ENCODE results near the gene GSC.

DNA sequence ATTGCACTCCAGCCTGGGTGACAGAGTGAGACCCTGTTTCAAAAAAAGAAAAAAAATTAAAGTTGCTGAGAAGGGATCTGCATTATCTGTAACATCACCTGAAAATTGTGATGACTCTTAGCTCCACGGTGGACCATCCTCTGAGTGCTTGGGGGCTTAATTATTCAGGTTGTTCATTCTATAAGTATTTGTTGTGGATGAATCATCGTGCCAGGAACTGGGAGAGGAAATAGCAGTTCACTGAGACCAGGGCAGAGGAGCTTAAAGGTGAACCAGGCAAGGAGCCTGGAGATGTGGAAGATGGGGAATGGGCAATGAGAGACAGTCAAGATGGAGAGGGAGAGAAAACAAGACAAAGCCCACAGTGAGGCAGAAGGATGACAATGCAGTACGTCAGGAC lies 25.5 kb upstream of the GSC start:
- TF ChIP-seq POLR2A (IDR thresholded peaks at IDR 0.05; ENCODE audit: low read depth, low read length): no peak
- TF ChIP-seq, protein P1, sequence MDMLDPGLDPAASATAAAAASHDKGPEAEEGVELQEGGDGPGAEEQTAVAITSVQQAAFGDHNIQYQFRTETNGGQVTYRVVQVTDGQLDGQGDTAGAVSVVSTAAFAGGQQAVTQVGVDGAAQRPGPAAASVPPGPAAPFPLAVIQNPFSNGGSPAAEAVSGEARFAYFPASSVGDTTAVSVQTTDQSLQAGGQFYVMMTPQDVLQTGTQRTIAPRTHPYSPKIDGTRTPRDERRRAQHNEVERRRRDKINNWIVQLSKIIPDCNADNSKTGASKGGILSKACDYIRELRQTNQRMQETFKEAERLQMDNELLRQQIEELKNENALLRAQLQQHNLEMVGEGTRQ (IDR thresholded peaks at IDR 0.05; ENCODE audit: low read depth, low read length): no peak
- TF ChIP-seq CTCF (conservative IDR thresholded peaks at IDR 0.05; ENCODE audit: low read depth, low read length): no peak
- no peak for TF ChIP-seq CHD1 (IDR thresholded peaks at IDR 0.05; ENCODE audit: low read depth, low read length)
- no peak for TF ChIP-seq BHLHE40 (IDR thresholded peaks at IDR 0.05; ENCODE audit: low read depth, low read length)

Data from IMR-90 (cell line).